K562 (cell line): ENCODE measurements around the gene C21orf58. TPM values are rescaled to one million over a fixed set of nuclear protein-coding genes. Genes with fewer than 3 reads are reported as not detected.
A peak's percentile ranks its signal among the peaks of the same experiment; 100 is the strongest.

Experiments
- ASH1L ChIP-seq: fragments of 450-650 bp; IDR thresholded peaks from 2 replicates; pipeline ENCODE4 v1.6.1; 2018; ENCODE audit warnings: borderline replicate concordance, mild to moderate bottlenecking, low read depth; ENCODE audit not compliant: partially characterized antibody
- CBX2 ChIP-seq: fragments of 200-600 bp; sonication (generic); IDR thresholded peaks from one replicate; pipeline ENCODE4 v1.6.1; 2012; ENCODE audit warnings: mild to moderate bottlenecking, low read length, inconsistent platforms; ENCODE audit not compliant: insufficient read depth, poor library complexity, severe bottlenecking
- ESRRB ChIP-seq: fragments of 250-450 bp; sonication (Bioruptor Pico); IDR thresholded peaks from 2 replicates; pipeline ENCODE4 v1.5.0; 2020; ENCODE audit warnings: mild to moderate bottlenecking, moderate library complexity, borderline replicate concordance
- FOSL1 ChIP-seq: fragments of 200-800 bp; sonication (Bioruptor generic); conservative IDR thresholded peaks from 2 replicates; pipeline ENCODE4 v1.6.1; 2016; ENCODE audit warnings: missing genetic modification characterization, missing compliant biosample characterization
- JUN ChIP-seq, 2 experiments: sonication (generic) in 1 of 2; formaldehyde crosslinking in 1 of 2; IDR thresholded peaks; 2 replicates each; pipeline versions ENCODE4 v1.6.1 to v1.8.0; 2012 to 2022; ENCODE audit warnings: borderline replicate concordance in 2 of 2, mild to moderate bottlenecking in 2 of 2, improper control_type of control experiment in 1 of 2, low read depth in 1 of 2, low read length in 1 of 2, missing genetic modification reagents in 1 of 2
- LCOR ChIP-seq: sonication (generic); formaldehyde crosslinking; IDR thresholded peaks from 2 replicates; pipeline ENCODE4 v1.8.0; 2022; ENCODE audit warnings: mild to moderate bottlenecking, missing genetic modification reagents
- MYC ChIP-seq, 2 experiments: fragments of 250-450 bp in 1 of 2; sonication (Bioruptor Pico) in 1 of 2; IDR thresholded peaks; 2 replicates each; pipeline versions ENCODE4 v1.5.1 to v1.6.1; 2012 to 2021; ENCODE audit warnings: low read depth in 2 of 2, borderline replicate concordance in 1 of 2, improper control_type of control experiment in 1 of 2, low read length in 1 of 2, mild to moderate bottlenecking in 1 of 2, moderate library complexity in 1 of 2
- NCOA1 ChIP-seq: fragments of 450-650 bp; IDR thresholded peaks from 2 replicates; pipeline ENCODE4 v1.6.1; 2016; ENCODE audit warnings: low read depth
- PPARD ChIP-seq: fragments of 250-450 bp; sonication (Bioruptor Pico); IDR thresholded peaks from 2 replicates; pipeline ENCODE4 v1.8.0; 2022; ENCODE audit warnings: inconsistent platforms, mild to moderate bottlenecking, moderate library complexity
- RAD21 ChIP-seq, 2 experiments: fragments of 250-450 bp in 1 of 2; fragments of 450-650 bp in 1 of 2; sonication (Bioruptor Pico) in 1 of 2; formaldehyde crosslinking in 1 of 2; IDR thresholded peaks in 1 of 2; conservative IDR thresholded peaks in 1 of 2; 2 replicates each; pipeline versions ENCODE4 v1.4.0 to v1.8.0; 2020 to 2022; ENCODE audit warnings: mild to moderate bottlenecking in 2 of 2, moderate library complexity in 1 of 2
- SMC3 ChIP-seq: conservative IDR thresholded peaks from 2 replicates; pipeline ENCODE4 v1.6.1; 2011; ENCODE audit warnings: low read depth, low read length, improper control_type of control experiment; ENCODE audit not compliant: insufficient read depth
- SP1 ChIP-seq: sonication (generic); formaldehyde crosslinking; IDR thresholded peaks from 2 replicates; pipeline ENCODE4 v1.8.1; 2022; ENCODE audit warnings: mild to moderate bottlenecking, missing genetic modification reagents
- TEAD4 ChIP-seq, 2 experiments: sonication (generic) in 1 of 2; formaldehyde crosslinking in 1 of 2; IDR thresholded peaks; 2 replicates each; pipeline versions ENCODE4 v1.6.1 to v1.8.0; 2012 to 2022; ENCODE audit warnings: borderline replicate concordance in 1 of 2, inconsistent platforms in 1 of 2, low read length in 1 of 2, mild to moderate bottlenecking in 1 of 2, missing genetic modification reagents in 1 of 2
- TRIM28 ChIP-seq: fragments of 450-650 bp; IDR thresholded peaks from 2 replicates; pipeline ENCODE4 v1.6.1; 2017
- ZNF121 ChIP-seq: sonication (generic); formaldehyde crosslinking; conservative IDR thresholded peaks from 2 replicates; pipeline ENCODE4 v1.8.0; 2022; ENCODE audit warnings: missing genetic modification reagents
- ZNF174 ChIP-seq: fragments of 250-450 bp; sonication (Bioruptor Pico); IDR thresholded peaks from 2 replicates; pipeline ENCODE4 v1.4.0; 2020; ENCODE audit warnings: mild to moderate bottlenecking
- ZNF57 ChIP-seq: fragments of 450-650 bp; formaldehyde crosslinking; IDR thresholded peaks from 2 replicates; pipeline ENCODE4 v1.4.0; 2020; ENCODE audit warnings: mild to moderate bottlenecking, moderate library complexity
- ZNF830 ChIP-seq: fragments of 250-450 bp; sonication (Bioruptor Pico); IDR thresholded peaks from 2 replicates; pipeline ENCODE4 v1.5.0; 2021; ENCODE audit warnings: mild to moderate bottlenecking
- polyA plus RNA-seq, 8 experiments: library from polyadenylated mRNA; depleted of rRNA in 4 of 8; stranded (reverse) in 5 of 8; unstranded in 3 of 8; fragments of >200 nt; fragmentation: Nextera tagmentation in 2 of 8; fragmentation: Illumina TruSeq in 1 of 8; extraction: Ambion mirVana in 2 of 8; extraction: Trizol in 1 of 8; gene quantifications; 2 replicates each; pipeline versions ENCODE4 v1.2.1 to v1.2.3, GENCODE V29; 2011 to 2014; ENCODE audit warnings: inconsistent platforms in 1 of 8, missing spikeins in 1 of 8
- total RNA-seq, 7 experiments: library from RNA; depleted of rRNA in 6 of 7; stranded (reverse); fragments of >200 nt in 6 of 7; fragmentation: Illumina TruSeq in 2 of 7; extraction: Trizol in 2 of 7; gene quantifications; 2 replicates each; pipeline versions ENCODE4 v1.2.1 to v1.2.3, GENCODE V29; 2011 to 2021; ENCODE audit warnings: low replicate concordance in 1 of 7
- TF ChIP-seq, protein P1 (sequence below): fragments of 450-650 bp; IDR thresholded peaks from 2 replicates; pipeline ENCODE4 v1.6.1; 2018; ENCODE audit not compliant: partially characterized antibody
- TF ChIP-seq, protein P2 (sequence below): fragments of 250-450 bp; sonication (Bioruptor Pico); IDR thresholded peaks from 2 replicates; pipeline ENCODE4 v1.4.0; 2020; ENCODE audit warnings: mild to moderate bottlenecking, moderate library complexity
- TF ChIP-seq, protein P3 (sequence below): fragments of 450-650 bp; formaldehyde crosslinking; IDR thresholded peaks from 2 replicates; pipeline ENCODE4 v1.4.0; 2020; ENCODE audit warnings: mild to moderate bottlenecking, moderate library complexity

The C21orf58 gene
- total and polyA plus RNA-seq, 9 of the 15 experiments (the other 6 are each of a cell fraction or from before 2014, with no cell fraction given) = 1.2 to 30.5 (median 12.4) TPM

DNA sequence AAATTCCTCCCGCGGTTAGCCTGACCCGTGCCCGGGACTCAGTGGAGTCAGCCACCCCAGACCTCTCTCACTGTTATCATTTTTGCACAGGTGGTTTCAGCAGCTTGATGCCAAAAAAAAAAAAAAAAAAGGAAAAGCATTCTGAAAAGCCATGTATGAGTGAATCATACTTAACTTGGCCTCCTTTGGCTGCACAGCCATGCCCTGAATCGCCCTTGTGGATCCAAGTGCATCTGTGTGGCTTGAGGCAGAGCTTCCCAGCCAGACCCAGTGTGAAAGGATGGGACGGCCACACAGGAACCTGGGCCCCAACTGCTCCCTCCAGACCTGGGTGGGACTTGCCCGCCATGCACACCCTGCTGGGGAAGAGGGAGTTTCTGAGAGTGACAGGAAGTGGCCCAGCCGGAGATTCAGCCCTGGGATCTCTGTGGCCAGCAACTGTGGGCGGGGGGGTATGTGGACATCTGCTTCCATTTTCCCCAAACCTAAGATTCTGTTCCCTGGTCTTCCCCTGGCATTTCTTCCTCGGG is 29.0 kb downstream of the C21orf58 start (continued):
- TF ChIP-seq, protein P1, sequence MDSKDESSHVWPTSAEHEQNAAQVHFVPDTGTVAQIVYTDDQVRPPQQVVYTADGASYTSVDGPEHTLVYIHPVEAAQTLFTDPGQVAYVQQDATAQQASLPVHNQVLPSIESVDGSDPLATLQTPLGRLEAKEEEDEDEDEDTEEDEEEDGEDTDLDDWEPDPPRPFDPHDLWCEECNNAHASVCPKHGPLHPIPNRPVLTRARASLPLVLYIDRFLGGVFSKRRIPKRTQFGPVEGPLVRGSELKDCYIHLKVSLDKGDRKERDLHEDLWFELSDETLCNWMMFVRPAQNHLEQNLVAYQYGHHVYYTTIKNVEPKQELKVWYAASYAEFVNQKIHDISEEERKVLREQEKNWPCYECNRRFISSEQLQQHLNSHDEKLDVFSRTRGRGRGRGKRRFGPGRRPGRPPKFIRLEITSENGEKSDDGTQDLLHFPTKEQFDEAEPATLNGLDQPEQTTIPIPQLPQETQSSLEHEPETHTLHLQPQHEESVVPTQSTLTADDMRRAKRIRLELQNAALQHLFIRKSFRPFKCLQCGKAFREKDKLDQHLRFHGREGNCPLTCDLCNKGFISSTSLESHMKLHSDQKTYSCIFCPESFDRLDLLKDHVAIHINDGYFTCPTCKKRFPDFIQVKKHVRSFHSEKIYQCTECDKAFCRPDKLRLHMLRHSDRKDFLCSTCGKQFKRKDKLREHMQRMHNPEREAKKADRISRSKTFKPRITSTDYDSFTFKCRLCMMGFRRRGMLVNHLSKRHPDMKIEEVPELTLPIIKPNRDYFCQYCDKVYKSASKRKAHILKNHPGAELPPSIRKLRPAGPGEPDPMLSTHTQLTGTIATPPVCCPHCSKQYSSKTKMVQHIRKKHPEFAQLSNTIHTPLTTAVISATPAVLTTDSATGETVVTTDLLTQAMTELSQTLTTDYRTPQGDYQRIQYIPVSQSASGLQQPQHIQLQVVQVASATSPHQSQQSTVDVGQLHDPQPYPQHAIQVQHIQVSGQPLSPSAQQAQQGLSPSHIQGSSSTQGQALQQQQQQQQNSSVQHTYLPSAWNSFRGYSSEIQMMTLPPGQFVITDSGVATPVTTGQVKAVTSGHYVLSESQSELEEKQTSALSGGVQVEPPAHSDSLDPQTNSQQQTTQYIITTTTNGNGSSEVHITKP = no peak
- TF ChIP-seq RAD21 (CRISPR knock-in tag; conservative IDR thresholded peaks at IDR 0.05 in 1 of 2, IDR thresholded peaks at IDR 0.05 in 1 of 2) (0 out of 4 replicates have a peak, but pooled peaks of 1 of the 2 experiments have one; percentile 13), CBX2 (no peak), NCOA1 (no peak), ASH1L (no peak), PPARD (no peak), SMC3 (no peak), ZNF174 (CRISPR knock-in tag) (no peak), ZNF830 (CRISPR knock-in tag) (no peak), SP1 (peak; percentile 33; the same call in 1 of the 2 replicates), LCOR (CRISPR knock-in tag) (no peak), MYC (IDR thresholded peaks at IDR 0.05; ENCODE audit: low read depth, low read length) (no peak), MYC (CRISPR knock-in tag; IDR thresholded peaks at IDR 0.05; ENCODE audit: borderline replicate concordance, low read depth) (no peak), JUN (IDR thresholded peaks at IDR 0.05; ENCODE audit: borderline replicate concordance, low read depth, low read length) (no peak), JUN (CRISPR knock-in tag; IDR thresholded peaks at IDR 0.05; ENCODE audit: borderline replicate concordance) (0 out of 2 replicates have a peak, but pooled peaks have one; percentile 26), FOSL1 (tag) (peak; percentile 62), TEAD4 (IDR thresholded peaks at IDR 0.05; ENCODE audit: low read length) (peak; percentile 61), TEAD4 (CRISPR knock-in tag; IDR thresholded peaks at IDR 0.05; ENCODE audit: borderline replicate concordance) (no peak), ESRRB (no peak), ZNF57 (CRISPR knock-in tag) (no peak), TRIM28 (0 out of 2 replicates have a peak, but pooled peaks have one; percentile 33), ZNF121 (CRISPR knock-in tag) (no peak)
- TF ChIP-seq, protein P2, sequence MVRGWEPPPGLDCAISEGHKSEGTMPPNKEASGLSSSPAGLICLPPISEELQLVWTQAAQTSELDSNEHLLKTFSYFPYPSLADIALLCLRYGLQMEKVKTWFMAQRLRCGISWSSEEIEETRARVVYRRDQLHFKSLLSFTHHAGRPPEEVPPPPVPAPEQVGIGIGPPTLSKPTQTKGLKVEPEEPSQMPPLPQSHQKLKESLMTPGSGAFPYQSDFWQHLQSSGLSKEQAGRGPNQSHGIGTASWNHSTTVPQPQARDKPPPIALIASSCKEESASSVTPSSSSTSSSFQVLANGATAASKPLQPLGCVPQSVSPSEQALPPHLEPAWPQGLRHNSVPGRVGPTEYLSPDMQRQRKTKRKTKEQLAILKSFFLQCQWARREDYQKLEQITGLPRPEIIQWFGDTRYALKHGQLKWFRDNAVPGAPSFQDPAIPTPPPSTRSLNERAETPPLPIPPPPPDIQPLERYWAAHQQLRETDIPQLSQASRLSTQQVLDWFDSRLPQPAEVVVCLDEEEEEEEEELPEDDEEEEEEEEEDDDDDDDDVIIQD = no peak
- TF ChIP-seq, protein P3, sequence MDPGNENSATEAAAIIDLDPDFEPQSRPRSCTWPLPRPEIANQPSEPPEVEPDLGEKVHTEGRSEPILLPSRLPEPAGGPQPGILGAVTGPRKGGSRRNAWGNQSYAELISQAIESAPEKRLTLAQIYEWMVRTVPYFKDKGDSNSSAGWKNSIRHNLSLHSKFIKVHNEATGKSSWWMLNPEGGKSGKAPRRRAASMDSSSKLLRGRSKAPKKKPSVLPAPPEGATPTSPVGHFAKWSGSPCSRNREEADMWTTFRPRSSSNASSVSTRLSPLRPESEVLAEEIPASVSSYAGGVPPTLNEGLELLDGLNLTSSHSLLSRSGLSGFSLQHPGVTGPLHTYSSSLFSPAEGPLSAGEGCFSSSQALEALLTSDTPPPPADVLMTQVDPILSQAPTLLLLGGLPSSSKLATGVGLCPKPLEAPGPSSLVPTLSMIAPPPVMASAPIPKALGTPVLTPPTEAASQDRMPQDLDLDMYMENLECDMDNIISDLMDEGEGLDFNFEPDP (CRISPR knock-in tag) = no peak
